ENCODE data around the gene ASF1B. TPM values are rescaled to one million over a fixed set of nuclear protein-coding genes. Genes with fewer than 3 reads are reported as not detected.

The ASF1B gene
- total RNA-seq, 1 experiment from 2014 or later = 67.4 TPM

DNA sequence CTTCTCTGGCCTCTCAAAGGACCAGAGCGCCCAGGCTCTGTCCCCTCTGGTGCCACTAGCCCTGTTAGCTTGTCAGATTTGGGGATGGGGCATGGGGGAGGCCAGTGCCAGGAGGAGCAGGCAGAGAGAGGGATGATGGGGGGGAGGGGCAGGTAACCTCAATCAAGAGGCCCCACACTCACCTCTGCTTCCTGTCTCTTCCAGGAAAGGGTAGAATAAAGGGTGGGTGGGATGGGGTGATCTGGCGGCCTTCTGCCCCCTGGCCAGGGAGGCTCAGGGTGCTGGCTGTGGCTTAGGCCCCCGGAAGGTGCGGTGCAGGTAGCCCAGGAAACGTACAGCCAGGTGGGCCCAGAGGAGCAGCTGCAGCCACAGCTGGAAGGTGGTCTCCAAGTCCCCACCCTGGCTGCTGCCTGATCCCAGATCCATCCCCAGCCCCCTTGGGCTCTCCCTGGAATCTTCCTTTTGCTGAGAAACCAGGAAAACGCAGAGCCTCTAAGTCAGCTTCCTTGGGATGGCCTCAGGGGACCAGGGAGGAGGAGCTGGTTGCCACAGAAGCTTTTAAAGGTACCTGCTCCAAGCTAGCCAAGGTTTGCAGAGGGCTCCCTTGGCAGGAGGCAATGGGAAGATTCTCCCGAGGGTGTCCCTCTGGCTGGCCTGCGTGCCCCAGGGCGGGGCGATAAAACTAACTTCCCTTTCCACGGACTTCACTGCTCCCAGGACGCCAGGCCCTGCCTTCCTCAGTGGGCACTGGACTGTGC, 24.2 kb downstream of the ASF1B start:
- TF ChIP-seq, protein P1, sequence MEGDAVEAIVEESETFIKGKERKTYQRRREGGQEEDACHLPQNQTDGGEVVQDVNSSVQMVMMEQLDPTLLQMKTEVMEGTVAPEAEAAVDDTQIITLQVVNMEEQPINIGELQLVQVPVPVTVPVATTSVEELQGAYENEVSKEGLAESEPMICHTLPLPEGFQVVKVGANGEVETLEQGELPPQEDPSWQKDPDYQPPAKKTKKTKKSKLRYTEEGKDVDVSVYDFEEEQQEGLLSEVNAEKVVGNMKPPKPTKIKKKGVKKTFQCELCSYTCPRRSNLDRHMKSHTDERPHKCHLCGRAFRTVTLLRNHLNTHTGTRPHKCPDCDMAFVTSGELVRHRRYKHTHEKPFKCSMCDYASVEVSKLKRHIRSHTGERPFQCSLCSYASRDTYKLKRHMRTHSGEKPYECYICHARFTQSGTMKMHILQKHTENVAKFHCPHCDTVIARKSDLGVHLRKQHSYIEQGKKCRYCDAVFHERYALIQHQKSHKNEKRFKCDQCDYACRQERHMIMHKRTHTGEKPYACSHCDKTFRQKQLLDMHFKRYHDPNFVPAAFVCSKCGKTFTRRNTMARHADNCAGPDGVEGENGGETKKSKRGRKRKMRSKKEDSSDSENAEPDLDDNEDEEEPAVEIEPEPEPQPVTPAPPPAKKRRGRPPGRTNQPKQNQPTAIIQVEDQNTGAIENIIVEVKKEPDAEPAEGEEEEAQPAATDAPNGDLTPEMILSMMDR (conservative IDR thresholded peaks at IDR 0.05) = no peak
- BruUV-seq (replicated peaks) = no TSS peak
- H3K79me2 ChIP-seq (ENCODE audit: low read depth) = peaks cover 20% of the 10 kb centered on the region
- H3K4me3 ChIP-seq = no peak overlapping the region
- intact Hi-C loops (cut with micrococcal nuclease; ENCODE audit: unreplicated experiment) = no loop called here
- no peak overlapping the region for H2AFZ ChIP-seq
- H3K9me3 ChIP-seq (ENCODE audit: insufficient read depth, low read depth) = no peaks in the 10 kb centered on the region
- peaks cover 26% of the 10 kb centered on the region; the same call in 1 of the 2 replicates for H3F3A ChIP-seq (ENCODE audit: insufficient read depth, low read depth)
- no peak overlapping the region for H3K27ac ChIP-seq
- no peaks in the 10 kb centered on the region for H3K9me2 ChIP-seq (ENCODE audit: insufficient read depth)
- ChIA-PET CTCF (interaction anchor here (0.6 kb wide), 1 partner anchor 131 kb away, joined by 10 read pairs; no protein-coding TSS in a partner anchor), POLR2A (ENCODE audit: unreplicated experiment) (interaction anchor here (0.7 kb wide), 1 partner anchor 21 kb away, joined by 7 read pairs; no protein-coding TSS in a partner anchor)
- no peaks in the 10 kb centered on the region for H4K20me1 ChIP-seq (ENCODE audit: insufficient read depth)
- DNase-seq = no peak
- H3K4me2 ChIP-seq = no peak overlapping the region
- H3K4me1 ChIP-seq (replicated peaks; ENCODE audit: insufficient read depth) = peaks cover 6% of the 10 kb centered on the region
- H3K36me3 ChIP-seq (ENCODE audit: low read depth) = no peaks in the 10 kb centered on the region
- no peaks in the 10 kb centered on the region for H3K27me3 ChIP-seq (ENCODE audit: insufficient read depth, low read depth)

DNA sequence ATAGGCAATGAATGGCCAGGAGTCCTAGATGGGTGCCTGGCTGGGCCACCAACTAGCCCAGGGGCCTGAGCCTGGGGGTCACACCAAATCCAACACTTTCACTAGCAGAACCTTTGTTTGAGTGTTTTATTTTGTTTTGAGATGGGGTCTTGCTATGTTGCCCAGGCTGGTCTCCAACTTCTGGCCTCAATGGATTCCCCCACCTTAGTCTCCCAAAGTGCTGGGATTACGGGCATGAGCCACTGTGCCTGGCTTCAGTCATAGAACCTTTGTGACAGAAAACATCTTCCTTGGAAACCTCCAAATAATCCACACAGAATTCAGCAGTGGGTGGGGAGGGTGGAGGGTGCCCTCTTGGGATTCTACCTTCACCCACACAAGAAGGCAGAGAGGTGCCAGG, 24.9 kb downstream of the ASF1B start:
- DNase-seq = no peak
- Histone ChIP-seq H4K20me1 (ENCODE audit: insufficient read depth) (no peaks in the 10 kb centered on the region), H3K4me1 (replicated peaks; ENCODE audit: insufficient read depth) (peaks cover 2% of the 10 kb centered on the region), H2AFZ (no peak overlapping the region), H3K4me2 (no peak overlapping the region), H3K27me3 (ENCODE audit: insufficient read depth, low read depth) (no peaks in the 10 kb centered on the region), H3K27ac (no peak overlapping the region), H3F3A (ENCODE audit: insufficient read depth, low read depth) (peaks cover 26% of the 10 kb centered on the region; the same call in 1 of the 2 replicates), H3K4me3 (no peak overlapping the region), H3K79me2 (ENCODE audit: low read depth) (peaks cover 13% of the 10 kb centered on the region), H3K9me3 (ENCODE audit: insufficient read depth, low read depth) (no peaks in the 10 kb centered on the region), H3K36me3 (ENCODE audit: low read depth) (no peaks in the 10 kb centered on the region), H3K9me2 (ENCODE audit: insufficient read depth) (no peaks in the 10 kb centered on the region)
- ChIA-PET CTCF (no interaction called here), POLR2A (ENCODE audit: unreplicated experiment) (no interaction called here)
- TF ChIP-seq, protein P1 (conservative IDR thresholded peaks at IDR 0.05) = no peak
- no peak for TF ChIP-seq EZH2 (IDR thresholded peaks at IDR 0.05; ENCODE audit: low read depth)
- BruUV-seq (replicated peaks) = no TSS peak
- intact Hi-C loops (cut with micrococcal nuclease; ENCODE audit: unreplicated experiment) = no loop called here

- no peaks in the 10 kb centered on the region for H3K36me3 ChIP-seq (ENCODE audit: low read depth)
- BruUV-seq (replicated peaks) = no TSS peak
- H3K27ac ChIP-seq = no peak overlapping the region
- 0 out of 2 replicates have a peak, but pooled peaks cover 5% of the 10 kb centered on the region for H3K79me2 ChIP-seq (ENCODE audit: low read depth)
- no peaks in the 10 kb centered on the region for H3K9me3 ChIP-seq (ENCODE audit: insufficient read depth, low read depth)
- H3K4me3 ChIP-seq = no peak overlapping the region
- ChIA-PET POLR2A (ENCODE audit: unreplicated experiment) (no interaction called here), CTCF (no interaction called here)
- intact Hi-C loops (cut with micrococcal nuclease; ENCODE audit: unreplicated experiment) = no loop called here
- no peak for DNase-seq
- no peaks in the 10 kb centered on the region for H3K27me3 ChIP-seq (ENCODE audit: insufficient read depth, low read depth)
- no peaks in the 10 kb centered on the region for H4K20me1 ChIP-seq (ENCODE audit: insufficient read depth)
- H3K4me2 ChIP-seq = no peak overlapping the region
- no peaks in the 10 kb centered on the region for H3K9me2 ChIP-seq (ENCODE audit: insufficient read depth)
- H3K4me1 ChIP-seq (replicated peaks; ENCODE audit: insufficient read depth) = no peaks in the 10 kb centered on the region
- no peak overlapping the region for H2AFZ ChIP-seq
- TF ChIP-seq, protein P1 (conservative IDR thresholded peaks at IDR 0.05) = no peak
- TF ChIP-seq EZH2 (IDR thresholded peaks at IDR 0.05; ENCODE audit: low read depth) = no peak
- H3F3A ChIP-seq (ENCODE audit: insufficient read depth, low read depth) = peaks cover 23% of the 10 kb centered on the region; the same call in 1 of the 2 replicates
Observed at GRCh38 chr19:14110650-14111049, 25.7 kb downstream of the ASF1B start.
